ENCODE data around the gene ANK2.

ANK2 gene

GRCh38 chr4:113394730-113395530, 345.5 kb downstream of the ANK2 start:
- DNase-seq (ENCODE audit: low read depth in 2 of 2), result peak; percentile 69 to 75

DNA sequence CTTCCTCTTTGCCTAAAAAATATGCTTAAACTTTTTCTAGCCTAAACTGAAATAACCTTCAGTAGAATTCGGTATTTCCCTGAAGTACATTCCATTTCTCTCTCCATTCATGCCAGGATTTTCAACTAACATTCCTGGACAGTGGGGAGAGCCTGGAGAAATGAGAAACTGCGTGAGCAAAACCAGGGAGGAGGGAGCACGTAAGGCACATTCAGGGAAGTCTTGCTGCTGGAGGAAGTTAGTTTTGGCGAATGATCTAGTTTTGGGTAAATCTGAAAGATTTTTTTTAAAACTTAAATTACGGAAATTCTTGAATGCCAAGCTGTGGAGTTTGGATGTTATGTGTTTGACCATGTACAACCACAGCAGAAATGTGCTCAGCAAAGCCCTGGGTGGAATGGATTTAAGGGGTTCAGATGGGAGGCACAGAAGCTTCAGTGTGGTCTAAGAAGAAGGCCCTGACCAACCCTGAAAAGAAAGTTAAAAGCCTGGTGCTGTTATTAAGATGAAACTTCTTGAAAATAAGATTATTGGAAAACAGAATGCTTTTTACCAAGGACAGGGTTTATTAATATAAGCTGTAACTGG, 347.8 kb downstream of the ANK2 start:
- peak; percentile 64 to 69 for DNase-seq (ENCODE audit: low read depth in 2 of 2)

DNA sequence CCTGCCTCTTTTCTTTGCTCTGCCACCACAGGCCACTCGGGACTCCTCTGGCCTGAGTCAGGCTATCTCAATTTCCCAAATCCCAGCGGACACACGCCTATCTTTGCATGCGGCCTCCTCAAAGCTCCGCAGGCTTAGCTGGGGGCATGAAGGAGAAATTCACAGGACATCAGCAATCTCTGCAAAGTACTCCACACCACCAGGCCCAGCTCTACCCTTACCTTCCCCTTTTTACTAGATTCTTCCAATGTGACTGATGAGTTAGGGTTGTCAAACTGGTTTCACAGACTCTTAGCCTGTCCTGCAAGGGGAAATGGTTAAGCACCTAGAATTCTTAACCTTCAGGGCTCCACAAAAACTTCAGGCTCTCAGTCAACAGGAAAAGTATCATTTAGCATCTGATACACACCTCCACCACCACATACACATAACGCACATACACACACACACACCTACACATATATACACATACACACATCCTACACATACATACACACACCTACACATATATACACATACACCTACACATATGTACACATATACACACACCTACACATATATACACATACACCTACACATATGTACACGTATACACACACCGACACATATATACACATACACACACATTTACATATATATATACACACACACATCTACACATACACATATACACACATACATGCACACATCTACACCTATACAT, 349.1 kb downstream of the ANK2 start:
- no peak for DNase-seq (ENCODE audit: low read depth in 2 of 2)

- no peak for DNase-seq (ENCODE audit: low read depth in 2 of 2)
These were observed 354.7 kb downstream of the ANK2 start for GRCh38 chr4:113404167-113404571.

DNA sequence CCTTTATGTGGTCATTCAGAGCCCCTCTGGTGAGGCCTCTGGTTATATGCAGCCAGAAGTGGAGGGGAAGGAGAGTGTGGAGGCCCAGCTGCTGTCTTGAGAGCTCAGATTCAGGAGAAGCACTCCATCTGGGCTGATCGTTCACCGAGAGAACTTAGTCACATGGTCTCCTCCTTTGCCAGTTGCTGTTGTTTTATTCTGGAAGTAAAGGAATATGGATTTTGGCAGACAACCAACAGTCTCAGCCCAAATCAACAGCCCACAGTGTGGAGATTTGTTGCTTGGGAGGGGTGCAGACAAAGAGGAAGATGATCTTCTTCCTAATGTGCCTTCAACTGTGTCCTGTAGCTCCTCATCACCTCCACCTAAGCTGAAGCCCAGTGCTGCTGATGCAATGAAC, 355.4 kb downstream of the ANK2 start:
- no peak for DNase-seq (ENCODE audit: low read depth in 2 of 2)

GRCh38 chr4:113405874-113406722, 356.6 kb downstream of the ANK2 start:
- no peak for DNase-seq (ENCODE audit: low read depth in 2 of 2)

- DNase-seq (ENCODE audit: low read depth in 2 of 2), result no peak
These were observed 357.2 kb downstream of the ANK2 start for GRCh38 chr4:113406723-113407016.

DNA sequence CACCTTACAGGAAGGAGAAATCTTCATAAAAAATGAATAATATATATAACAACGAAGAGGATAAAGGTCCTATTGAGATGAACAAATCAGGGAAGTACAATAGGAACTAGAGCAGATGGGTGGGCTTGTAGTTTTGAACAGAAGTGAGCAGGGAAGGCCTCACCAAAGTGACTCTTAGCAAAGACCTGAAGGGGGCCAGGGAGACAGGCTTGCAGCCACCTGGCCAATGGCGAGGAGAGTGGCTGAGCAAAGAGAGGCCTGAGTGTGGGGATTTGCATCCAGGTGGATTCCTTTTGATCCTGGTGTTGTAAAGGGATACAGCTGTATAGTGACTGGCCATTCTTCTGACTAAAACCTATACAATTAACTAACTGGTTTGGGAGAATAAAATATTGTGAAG, 358.0 kb downstream of the ANK2 start:
- no peak for DNase-seq (ENCODE audit: low read depth in 2 of 2)

- DNase-seq (ENCODE audit: low read depth in 2 of 2), result no peak
These were observed 359.7 kb downstream of the ANK2 start for GRCh38 chr4:113409181-113409580.

- DNase-seq (ENCODE audit: low read depth in 2 of 2), result no peak
These were observed 361.2 kb downstream of the ANK2 start for GRCh38 chr4:113410686-113411085.

GRCh38 chr4:113411496-113411938, 362.1 kb downstream of the ANK2 start:
- peak; percentile 91 to 92 for DNase-seq (ENCODE audit: low read depth in 2 of 2)

DNA sequence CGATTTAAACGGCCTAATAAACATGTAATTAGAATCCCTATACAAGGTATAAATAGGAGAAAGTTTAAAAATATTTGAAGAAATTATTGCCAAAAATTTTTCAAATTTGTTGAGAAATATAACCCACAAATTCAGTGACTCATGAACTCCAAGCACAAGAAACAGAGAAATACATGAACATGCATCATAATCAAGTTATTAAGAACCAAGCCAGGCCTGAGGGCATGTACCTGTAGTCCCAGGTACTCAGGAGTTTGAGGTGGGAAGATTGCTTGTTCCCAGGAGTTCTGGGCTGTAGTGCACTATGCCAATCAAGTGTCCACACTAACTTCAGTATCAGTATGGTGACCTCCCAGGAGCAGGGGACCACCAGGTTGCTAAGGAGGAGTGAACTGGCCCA, 370.2 kb downstream of the ANK2 start:
- DNase-seq (ENCODE audit: low read depth in 2 of 2), result no peak

GRCh38 chr4:113420938-113421337, 371.5 kb downstream of the ANK2 start:
- DNase-seq (ENCODE audit: low read depth in 2 of 2), result no peak

GRCh38 chr4:113423631-113424030, 374.2 kb downstream of the ANK2 start:
- no peak for DNase-seq (ENCODE audit: low read depth in 2 of 2)

GRCh38 chr4:113433116-113433515, 383.7 kb downstream of the ANK2 start:
- no peak for DNase-seq (ENCODE audit: low read depth in 2 of 2)

All from fibroblast of skin of left quadriceps (primary cell).